HK-2 (cell line): Measurements from ENCODE around the gene FMO4.
"Not testable (repeated sequence)": the region's sequence is repeated elsewhere in the genome, so short reads cannot be mapped to it uniquely, and the experiment has no call there.

ENCODE experiments used
- DNase-seq: peaks from one replicate; pipeline ENCODE4 v3.0.0-alpha.2; 2018; ENCODE audit not compliant: unreplicated experiment

The FMO4 gene

GRCh38 chr1:171334024-171334640 lies 20.1 kb downstream of the FMO4 start:
- DNase-seq = no peak

DNA sequence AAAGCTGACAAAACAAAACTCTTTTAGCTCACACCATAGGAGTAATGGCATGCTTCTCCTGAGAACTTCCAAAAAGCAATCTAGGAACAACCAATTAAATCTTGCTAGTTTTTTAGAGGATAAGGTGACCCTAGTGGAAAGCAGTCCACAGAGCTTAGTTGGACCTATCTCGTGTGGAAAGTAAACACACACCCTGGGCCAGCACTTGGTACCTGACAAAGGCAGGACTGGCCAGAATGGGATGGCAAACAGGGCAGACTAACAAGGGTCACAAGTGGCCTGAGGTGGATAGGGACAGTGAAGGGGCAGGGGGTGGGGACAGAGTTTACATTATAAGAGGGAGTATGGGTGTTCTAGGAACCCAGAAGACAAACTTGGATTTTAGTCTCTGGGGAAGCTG lies 22.0 kb downstream of the FMO4 start:
- DNase-seq = no peak

- not testable (repeated sequence) for DNase-seq
Observed at GRCh38 chr1:171339345-171339744, 25.4 kb downstream of the FMO4 start.

GRCh38 chr1:171343727-171344472 lies 29.9 kb downstream of the FMO4 start:
- DNase-seq = no peak

GRCh38 chr1:171344473-171344820 lies 30.5 kb downstream of the FMO4 start:
- DNase-seq = no peak

DNA sequence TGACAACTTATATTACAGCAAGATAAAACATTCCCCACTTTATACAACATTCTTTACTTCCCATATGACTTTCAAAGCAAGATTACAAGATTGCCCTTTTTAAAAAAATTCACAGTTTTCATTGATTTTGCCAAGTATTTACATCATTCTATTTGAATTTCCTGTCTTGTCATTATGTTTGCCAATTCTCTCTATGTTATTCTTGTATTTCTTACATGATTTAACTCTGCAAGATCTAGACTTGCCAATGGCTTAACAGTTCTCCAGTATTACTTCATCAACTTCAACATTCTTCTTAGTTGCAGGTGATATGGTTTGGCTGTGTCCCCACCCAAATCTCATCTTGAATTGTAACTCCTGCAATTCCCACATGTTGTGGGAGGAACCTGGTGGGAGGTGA lies 31.6 kb downstream of the FMO4 start:
- no peak for DNase-seq

GRCh38 chr1:171346881-171347280 lies 32.9 kb downstream of the FMO4 start:
- no peak for DNase-seq

- no peak for DNase-seq
Observed at GRCh38 chr1:171350594-171350993, 36.6 kb downstream of the FMO4 start.

GRCh38 chr1:171351961-171352360 lies 38.0 kb downstream of the FMO4 start:
- DNase-seq = no peak

- DNase-seq = no peak
Observed at GRCh38 chr1:171352554-171352953, 38.6 kb downstream of the FMO4 start.

DNA sequence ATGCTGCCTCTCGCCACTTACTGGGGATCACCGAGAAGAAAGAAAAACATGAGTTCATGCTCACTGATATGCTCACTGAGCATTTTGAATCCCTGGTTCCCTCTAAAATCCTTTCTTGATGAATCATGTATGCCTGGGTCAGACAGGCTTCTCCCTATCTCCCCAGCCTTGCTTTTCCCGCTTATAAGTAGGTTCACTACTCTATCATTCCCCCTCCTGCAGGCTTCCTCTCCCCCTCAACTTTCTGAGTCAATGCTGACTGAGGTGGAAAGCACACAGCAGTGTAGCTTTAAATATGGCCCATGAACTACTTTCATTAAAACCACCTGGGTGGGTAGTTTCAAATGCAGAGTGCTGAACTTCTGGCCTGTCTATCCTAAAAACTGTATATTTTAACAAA lies 41.7 kb downstream of the FMO4 start:
- DNase-seq = peak; percentile 54

- DNase-seq = no peak
Observed at GRCh38 chr1:171357179-171357578, 43.2 kb downstream of the FMO4 start.

- DNase-seq = not testable (repeated sequence)
Observed at GRCh38 chr1:171359355-171359648, 45.3 kb downstream of the FMO4 start.

- not testable (repeated sequence) for DNase-seq
Observed at GRCh38 chr1:171359731-171360527, 45.9 kb downstream of the FMO4 start.

- DNase-seq = no peak
Observed at GRCh38 chr1:171366085-171366484, 52.1 kb downstream of the FMO4 start.

- DNase-seq = no peak
Observed at GRCh38 chr1:171366816-171367215, 52.8 kb downstream of the FMO4 start.

DNA sequence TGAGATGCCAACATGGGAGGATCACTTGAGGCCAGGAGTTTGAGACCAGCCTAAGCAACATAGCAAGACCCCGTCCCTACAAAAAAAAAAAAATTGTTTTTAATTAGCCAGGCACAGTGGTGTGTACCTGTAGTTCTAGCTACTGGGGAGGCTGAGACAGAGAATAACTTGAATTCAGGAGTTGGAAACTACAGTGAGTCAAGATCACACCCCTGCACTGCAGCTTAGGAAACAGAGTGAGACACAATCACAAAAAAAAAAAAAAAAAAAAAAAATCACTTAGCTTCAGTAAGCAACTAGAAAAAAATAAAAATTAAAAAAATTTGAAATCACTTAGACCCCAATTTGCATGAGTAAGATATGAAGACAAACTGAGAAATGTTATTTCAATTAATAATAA lies 53.5 kb downstream of the FMO4 start:
- DNase-seq = no peak

GRCh38 chr1:171372418-171373084 lies 58.6 kb downstream of the FMO4 start:
- no peak for DNase-seq

GRCh38 chr1:171373357-171374122 lies 59.6 kb downstream of the FMO4 start:
- not testable (repeated sequence) for DNase-seq

DNA sequence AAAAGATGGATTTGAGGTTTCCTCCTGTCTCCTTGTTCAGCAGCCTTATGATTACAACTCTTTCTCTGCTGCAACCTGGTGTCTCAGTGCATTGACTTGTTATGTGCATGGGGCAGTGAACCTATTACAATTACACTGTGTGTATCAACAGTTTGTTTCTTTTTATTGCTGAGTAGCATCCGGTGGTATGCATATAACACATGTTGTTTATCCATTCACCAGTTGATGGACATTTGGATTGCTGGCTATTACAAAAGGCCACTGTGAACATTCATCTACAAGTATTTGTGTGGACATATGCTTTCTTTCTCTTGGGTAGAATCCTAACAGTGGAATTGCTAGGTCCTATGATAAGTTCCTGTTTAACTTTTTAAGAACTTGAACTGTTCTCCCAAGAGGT lies 65.9 kb downstream of the FMO4 start:
- DNase-seq = no peak

GRCh38 chr1:171381866-171382210 lies 67.9 kb downstream of the FMO4 start:
- no peak for DNase-seq

GRCh38 chr1:171384496-171384895 lies 70.5 kb downstream of the FMO4 start:
- DNase-seq = no peak
